GM19351 (cell line): ENCODE data around the gene TIPRL.
"Not testable (repeated sequence)": the region's sequence is repeated elsewhere in the genome, so short reads cannot be mapped to it uniquely, and the experiment has no call there.

Source experiments
- ATAC-seq: cut with Tn5 transposase; IDR thresholded peaks from one replicate; pipeline ENCODE4 v1.9.1; 2021; ENCODE audit warnings: mild to moderate bottlenecking, moderate library complexity; ENCODE audit not compliant: unreplicated experiment

Gene TIPRL

DNA sequence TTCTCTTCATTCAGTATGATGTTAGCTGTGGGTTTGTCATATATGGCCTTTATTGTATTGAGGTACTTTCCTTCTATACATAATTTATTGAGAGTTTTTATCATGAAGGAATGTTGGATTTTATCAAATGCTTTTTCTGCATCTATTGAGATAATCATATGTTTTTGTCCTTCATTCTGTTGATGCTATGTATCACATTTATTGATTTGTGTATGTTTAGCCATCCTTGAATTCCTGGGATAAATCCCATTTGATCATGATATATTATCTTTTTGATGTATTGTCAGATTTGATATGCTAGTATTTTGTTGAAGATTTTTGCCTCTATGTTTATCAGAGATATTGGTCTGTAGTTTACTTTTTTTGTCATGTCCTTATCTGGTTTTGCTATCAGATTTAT is 21.1 kb upstream of the TIPRL start:
- ATAC-seq: no peak

DNA sequence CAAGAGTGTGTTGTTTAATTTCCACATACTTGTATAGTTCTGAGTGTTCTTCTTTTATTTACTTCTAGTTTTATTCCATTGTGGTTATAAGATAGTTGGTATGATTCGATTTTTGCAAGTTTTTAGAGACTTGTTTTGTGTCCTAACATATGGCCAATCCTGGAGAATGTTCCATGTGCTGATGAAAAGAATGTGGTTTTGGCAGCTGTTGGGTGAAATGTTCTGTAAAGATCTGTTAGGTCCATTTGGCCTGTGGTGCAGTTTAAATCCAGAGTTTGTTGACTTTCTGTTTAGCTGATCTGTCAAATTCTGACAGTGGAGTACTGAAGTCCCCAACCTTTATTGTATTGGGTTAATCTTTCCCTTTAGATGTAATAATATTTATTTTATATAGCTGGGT is 19.5 kb upstream of the TIPRL start:
- ATAC-seq: no peak

DNA sequence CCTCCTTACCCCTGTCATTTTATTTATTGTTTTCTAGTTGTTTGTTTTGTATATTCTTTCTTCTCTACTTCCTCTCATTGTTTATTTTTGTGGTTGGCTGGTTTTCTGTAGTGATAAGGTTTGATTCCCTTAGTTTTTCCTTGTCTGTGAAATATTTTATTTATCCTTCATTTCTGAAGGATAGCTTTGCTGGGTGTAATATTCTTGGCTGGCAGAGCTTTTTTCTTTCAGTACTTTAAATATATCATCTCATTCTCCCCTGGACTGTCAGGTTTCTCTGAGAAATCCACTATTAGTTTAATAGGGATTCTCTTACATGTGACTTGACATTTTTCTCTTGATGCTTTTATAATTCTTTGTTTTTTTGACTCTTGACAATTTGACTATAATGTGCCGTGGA is 18.8 kb upstream of the TIPRL start:
- ATAC-seq: no peak

DNA sequence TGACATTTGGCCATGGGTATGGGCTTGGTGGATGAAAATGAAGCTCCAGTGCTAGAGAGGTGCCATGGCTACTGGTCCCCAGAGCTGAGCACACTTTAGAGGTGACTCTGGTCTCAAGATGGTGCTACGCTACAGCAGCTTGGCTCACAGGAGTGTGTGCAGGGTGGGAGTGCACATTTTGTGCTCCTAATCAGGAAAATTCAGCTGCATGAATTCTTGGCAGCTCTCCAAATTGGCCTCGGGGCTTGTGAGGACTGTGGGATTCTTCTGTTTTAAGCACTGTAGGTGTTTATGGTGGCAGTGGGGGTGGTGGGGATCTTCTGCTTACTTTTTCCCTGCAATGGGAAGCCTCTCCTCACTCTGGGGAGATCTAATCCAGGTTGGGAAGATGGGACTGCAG is 17.3 kb upstream of the TIPRL start:
- ATAC-seq: no peak

DNA sequence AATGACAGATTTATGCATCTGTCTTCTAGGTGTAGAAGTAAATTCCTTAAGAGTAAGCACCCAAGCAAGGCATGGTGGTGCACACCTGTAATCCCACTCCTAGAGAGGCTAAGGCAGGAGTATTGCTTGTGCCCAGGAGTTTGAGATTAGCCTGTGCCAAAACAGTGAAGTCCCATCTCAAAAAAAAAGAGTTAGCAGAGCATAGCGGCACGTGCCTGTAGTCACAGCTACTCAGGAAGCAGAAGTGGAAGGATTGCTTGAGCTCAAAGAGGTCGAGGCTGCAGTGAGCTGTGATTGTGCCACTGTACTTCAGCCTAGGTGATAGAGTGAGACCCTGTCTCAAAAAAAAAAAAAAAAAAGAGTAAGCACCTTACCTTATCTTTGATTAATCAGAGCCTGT is 15.1 kb upstream of the TIPRL start:
- no peak for ATAC-seq

DNA sequence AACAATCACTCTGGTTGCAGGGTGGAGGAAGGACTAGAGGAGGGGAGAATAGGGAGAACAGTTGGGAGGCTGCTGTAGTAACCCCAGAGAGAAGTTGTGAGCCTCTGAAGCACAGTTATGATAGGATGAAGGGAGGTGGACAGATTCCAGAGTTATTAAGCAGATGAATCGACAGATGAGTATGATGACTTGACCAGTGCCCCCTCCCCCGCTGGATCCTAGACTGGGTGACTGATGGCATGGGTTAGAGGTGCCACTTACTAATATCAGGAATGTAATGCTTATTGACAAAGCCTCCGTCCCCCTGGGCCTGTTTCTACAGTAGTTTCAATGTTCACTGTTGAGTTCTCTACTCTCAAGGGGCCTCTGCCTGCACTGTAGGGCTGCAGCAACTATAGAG is 14.0 kb upstream of the TIPRL start:
- ATAC-seq: no peak

DNA sequence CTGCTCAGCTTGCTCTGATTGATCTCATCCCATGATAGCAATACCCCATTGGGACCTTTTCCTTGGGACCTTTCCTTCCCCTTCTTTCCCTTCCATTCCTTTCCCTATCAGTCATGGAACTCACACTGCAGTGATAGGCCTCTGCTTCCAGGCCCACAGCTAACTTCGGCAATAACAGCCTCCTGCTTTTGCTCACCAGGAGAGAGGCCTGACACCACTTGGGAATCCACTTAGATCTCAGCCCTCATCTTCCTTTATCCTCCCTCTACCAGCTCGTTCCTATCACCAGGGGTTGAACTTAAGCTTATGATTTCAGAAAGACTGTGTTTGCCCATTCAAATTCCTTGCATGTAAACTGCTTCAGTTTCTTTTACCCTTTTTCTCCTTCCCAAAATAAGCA is 11.0 kb upstream of the TIPRL start:
- ATAC-seq: no peak

DNA sequence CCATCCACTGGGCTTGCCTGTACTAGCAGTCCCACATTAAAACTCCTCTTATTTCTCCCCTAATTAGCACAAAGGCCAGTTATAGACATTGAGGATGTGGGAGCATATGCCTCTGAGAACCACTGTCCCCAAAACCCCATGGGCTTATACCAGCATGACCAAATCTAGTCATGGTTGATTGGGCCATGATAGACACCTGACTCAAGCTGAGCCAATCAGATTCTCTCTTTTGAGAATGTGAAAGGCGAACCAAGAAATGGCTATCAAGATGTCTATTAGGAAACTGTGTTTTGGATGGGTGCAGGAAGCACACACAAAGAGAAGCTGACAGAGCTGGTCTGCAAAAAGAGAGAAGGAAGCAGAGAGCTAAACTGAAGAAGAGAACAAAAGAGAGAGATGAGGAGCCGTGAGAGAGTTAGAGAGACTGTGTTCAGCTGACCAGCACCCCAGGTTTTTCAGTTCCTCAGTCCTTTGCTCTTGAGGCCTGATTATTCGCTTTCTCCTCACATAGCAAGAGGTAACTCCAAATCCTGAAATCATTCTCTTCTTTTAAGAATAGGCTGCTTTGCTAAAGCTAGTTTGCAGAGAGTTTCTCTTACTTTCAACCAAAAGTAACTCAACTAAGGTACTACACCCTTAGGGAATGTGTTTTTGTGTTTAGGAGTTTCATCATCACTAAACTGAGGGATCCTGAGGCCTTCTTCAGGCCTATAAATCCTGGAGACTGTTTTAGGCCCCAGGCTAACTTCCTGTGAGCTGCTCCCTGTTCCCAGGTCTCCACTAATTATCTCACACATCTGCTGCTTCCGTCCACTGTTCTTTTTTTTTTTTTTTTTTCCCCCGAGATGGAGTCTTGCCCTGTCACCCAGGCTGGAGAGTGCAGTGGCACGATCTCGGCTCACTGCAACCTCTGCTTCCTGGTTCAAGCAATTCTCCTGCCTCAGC is 7.9 kb upstream of the TIPRL start:
- no peak for ATAC-seq

DNA sequence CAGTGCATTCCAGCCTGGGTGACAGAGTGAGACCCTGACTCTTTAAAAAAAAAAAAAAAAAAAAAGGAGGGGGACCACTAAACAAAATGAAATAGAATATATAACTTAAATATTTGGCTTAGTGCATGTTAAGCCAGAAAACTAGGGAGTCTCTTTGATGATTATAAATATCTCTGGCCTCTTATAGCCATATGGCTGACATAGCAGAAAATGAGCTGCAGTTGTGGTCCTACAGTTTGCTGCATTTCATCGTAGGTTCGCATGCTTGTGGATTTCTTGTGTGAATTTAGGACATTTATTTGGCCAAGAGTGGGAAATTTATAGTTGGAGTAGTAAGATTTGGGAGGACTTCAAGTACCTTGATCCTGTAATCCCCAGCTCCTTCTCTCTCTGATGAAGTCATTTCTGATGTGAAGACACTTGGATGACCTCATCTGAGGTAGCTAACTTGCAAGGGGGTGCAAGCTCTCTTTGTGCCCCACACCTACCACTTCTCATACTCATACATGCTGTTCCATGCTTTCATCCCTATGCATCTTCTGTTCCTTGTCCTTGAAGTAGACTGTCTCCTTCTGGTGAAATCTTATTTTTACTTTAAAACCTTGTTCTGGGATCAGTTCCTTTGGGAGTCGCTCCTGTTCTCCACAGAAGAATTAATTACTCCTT is 6.4 kb upstream of the TIPRL start:
- ATAC-seq: no peak

DNA sequence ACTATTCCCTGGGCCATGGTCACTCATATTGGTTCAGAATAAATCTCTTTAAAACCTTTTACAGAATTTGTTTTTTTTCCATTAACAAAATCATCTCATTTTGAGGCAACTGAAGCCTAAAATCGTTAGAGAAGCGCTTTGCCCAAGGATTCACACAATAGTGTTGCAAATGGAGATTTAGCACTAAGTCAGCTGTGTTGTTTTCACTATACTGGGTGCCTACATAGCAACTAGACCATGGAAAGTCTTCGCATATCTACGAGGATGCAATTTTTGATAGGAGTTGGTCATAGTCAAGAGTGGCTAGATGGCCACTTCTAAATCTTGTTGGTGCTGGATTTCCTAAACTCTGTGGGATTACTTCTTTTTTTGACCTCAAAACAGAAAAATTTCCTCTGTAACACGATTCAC is 530 bp upstream of the TIPRL start:
- ATAC-seq: no peak

DNA sequence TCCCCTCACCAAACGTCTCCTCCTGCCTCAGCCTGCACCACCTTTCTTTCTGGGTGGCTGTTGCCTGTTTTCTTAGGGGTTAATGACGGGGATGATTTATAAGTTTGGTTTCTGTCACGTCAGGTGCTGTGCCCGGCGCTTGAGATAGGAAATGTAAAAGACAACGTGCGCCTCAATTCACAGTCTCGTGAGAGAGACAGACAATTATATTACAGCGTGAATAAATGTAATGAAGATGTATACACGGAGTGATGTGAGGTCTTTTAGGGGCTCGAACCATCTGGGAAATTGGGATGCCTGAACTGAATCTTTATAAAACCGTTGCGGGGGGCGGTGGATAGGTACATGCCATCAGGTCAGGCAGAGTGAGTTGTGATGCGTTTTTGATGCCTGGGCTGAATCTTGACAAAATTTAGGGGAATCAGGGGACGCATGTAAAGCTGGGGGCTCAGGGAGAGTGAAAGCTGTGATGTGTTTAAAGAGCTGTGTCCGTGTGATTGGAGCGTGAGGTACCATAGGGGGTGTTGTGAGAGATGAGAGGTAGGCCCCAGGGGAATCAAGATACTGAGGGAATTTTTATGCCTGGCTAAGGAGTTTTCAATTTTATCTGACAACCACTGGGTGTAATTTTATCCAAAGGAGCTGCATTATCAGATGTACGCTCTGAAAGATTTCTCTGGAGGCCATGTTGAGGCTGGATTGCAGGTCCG is 831 bp downstream of the TIPRL start:
- no peak for ATAC-seq

DNA sequence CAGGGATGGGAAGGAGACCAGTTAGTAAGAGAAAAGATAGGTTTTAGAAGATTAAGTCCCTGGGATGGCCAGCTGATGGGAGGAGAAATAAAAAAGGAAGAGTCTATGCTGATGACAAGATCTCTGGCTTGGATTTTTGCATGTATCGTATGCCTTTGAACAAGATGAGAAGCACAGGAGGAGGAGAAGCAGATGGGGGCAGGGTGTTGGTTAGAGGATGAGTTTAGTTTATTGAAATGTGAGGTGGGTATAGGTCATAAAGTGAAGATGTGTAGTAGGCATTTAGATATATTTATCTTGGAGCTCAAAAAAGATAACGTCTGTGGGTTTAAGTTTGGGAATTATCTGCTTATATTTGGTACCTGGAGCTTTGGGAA is 1.4 kb downstream of the TIPRL start:
- no peak for ATAC-seq

DNA sequence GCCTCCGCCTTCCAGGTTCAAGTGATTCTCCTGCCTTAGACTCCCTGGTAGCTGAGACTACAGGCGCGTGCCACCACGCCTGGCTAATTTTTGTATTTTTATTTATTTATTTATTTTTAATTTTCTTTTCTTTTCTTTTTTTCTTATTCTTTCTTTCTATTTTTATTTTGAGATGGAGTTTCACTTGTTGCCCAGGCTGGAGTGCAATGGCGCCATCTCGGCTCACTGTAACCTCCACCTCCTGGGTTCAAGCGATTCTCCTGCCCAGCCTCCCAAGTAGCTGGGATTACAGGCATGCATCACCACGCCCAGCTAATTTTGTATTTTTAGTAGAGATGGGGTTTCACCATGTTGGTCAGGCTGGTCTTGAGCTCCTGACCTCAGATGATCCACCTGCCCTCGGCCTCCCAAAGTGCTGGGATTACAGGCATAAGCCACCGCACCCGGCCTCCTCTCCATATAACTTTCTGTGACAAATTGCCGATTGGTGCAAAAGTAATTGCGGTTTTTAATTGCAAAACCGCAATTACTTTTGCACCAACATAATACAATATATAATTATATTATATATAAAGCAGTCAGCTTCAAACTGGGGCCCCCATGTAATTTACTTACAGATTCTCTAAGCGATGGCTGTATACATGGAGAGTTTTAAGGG is 2.4 kb downstream of the TIPRL start:
- ATAC-seq: not testable (repeated sequence)

DNA sequence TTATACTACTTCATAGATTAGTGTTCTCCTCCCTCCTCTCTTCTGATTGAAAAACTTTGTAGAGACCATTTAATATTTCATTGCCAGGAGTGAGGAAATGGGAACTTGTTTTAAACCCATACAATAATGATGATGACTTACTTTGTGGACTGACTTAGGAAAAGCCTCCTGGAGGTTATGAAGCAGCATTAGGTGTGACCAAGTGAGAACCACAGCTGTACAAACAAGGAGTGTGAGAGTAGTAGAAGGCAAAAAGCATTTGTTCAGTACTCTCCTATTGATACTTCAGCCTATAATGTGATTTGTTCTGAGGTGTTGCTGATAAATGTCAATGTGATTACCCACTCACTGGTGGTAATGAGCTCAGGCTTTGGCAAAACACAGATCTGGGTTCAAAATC is 8.4 kb downstream of the TIPRL start:
- no peak for ATAC-seq

DNA sequence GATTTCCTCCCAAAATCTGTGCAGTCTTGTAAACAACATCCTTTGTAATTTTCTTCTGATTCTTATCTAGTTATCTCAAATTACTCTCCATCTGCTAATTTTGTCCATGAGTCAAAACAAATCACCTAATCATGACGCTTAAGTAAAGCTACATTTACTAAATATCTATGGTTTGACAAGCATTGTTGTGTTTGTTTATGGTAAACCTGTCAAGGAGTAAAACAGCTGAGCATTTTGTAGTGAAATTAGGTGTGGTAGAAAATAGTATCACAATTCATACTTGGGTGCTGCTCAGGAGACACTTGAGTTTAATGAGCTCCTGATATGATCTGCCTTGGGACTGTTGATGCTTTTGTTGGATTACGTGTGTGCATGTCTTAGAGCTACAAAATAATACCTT is 11.6 kb downstream of the TIPRL start:
- no peak for ATAC-seq

DNA sequence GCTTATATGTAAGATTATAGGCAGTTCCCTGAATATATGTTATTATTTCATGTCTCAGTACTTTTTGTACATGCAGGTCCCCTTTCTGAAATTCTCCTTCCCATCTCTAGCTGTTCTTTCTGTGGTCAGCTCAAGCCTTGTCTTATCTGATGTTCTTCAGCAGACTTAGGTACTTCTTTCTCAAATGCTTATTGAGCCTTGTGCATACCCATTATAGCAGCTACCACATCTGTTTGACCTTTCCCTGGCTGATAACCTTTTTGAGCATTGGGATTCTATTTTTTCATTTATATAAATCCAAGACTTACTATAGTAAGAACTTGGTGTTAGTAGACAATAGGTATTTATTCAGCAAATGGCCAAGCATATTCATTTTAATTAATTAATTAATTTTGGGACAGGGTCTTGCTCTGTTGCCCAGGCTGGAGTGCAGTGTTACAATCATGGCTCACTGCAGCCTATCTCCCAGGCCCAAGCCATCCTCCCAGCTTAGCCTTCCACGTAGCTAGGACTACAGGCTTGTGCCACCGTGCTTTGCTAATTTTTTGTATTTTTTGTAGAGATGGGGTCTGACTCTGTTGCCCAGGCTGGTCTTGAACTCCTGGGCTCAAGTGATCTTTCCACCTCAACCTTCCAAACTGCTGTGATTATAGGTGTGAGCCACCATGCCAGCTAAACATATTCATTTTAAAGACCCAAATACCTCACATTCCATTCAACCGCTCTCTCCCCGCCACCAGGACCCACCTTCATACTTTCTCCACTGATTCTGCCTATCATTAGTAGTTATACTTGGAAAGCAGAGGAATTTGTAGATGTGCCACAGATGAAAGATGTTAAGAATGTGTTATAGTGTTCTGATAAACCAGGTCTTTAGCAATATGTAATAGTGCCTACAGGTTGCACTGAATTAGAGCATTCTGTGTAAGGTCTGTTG is 16.7 kb downstream of the TIPRL start:
- ATAC-seq: no peak

DNA sequence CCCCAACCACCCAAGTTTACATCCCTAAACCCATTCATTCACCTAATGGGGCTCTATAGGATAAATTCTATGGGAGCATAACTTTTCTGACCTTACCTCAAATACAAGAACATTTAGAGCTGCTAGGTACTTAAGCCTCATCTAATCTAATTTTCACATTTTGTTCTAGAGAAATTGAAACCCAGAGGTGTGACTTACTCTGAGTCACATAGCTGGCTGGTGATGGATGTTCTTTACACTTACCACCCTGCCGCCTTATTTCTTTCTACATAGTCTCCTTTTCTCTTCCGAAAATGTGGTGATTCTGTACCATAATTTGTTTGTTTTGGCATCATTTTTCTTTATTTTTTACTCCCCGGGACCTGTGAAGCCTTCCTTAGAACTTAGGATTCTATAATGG is 20.3 kb downstream of the TIPRL start:
- ATAC-seq: no peak

DNA sequence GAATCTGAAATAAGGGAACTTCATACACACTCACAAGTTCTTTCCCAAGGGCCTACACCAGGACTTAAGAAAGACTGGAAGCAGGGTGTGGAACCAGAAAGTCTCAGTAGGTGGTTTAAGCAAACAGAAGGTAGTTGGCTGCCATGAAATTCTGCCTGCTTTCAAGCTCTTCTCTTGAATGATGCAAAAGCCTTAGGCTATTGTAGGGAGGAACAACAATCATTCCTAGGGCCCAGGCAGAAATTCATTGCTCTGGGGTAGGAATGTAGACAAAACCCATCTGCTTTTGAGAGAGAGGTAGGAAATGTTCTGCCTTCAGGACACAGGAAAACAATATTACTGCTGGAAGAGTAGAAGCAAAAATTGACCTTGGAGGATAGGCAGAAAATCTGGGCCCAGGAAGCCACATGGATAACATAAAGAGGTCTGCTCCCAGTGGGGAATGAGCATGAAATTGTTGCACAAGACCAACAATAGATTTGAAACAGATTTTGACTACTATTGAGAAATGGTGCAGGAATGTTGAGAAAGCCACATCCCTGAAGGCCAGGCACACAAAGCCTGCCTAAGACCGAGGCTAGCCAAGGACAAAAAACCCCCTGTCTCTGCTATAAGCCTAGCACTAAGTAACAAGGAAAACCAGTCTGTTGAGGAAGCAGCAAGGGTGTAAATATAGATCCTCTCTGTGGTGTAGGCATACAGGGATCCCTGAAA is 24.3 kb downstream of the TIPRL start:
- no peak for ATAC-seq

DNA sequence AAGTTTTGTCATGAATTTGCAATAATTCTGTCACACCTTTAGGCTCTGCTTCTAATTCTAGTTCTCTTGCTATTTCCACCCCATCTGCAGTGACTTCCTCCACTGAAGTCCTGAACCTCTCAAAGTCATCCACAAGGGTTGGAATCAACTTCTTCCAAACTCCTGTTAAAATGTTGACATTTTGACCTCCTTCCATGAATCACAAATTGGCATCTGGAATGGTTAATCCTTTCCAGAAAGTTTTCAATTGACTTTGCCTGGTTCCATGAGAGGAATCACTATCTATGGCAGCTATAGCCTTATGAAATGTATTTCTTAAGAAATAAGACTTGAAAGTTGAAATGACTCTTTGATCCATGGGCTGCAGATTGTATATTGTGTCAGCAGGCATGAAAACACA is 27.3 kb downstream of the TIPRL start:
- no peak for ATAC-seq

DNA sequence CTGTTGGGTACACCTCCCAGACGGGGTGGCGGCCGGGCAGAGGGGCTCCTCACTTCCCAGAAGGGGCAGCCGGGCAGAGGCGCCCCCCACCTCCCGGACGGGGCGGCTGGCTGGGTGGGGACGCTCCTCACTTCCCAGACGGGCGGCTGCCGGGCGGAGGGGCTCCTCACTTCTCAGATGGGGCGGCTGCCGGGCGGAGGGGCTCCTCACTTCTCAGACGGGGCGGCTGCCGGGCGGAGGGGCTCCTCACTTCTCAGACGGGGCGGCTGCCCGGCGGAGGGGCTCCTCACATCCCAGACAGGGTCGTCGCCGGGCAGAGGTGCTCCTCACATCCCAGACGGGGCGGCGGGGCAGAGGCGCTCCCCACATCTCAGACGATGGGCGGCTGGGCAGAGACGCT is 28.9 kb downstream of the TIPRL start:
- ATAC-seq: not testable (repeated sequence)
